Adrenal gland (tissue), 12 donors: ENCODE measurements around the gene PRR12. TPM values are rescaled to one million over a fixed set of nuclear protein-coding genes. Genes with fewer than 3 reads are reported as not detected.

Source experiments
- DNase-seq, 7 donors: peaks; one replicate each; pipeline ENCODE4 v3.0.0-alpha.2; 2019 to 2020
- H3K27ac ChIP-seq, 5 donors: fragments of 200-600 bp; sonication (generic) in 4 of 5; 1 replicate in 3 of 5; 2 replicates in 2 of 5; pipeline versions ENCODE4 v1.5.1 to v1.8.0; 2016 to 2020; ENCODE audit warnings: mild to moderate bottlenecking in 1 of 5
- H3K27me3 ChIP-seq: fragments of 200-600 bp; 2 replicates; pipeline ENCODE4 v1.8.0; 2021
- H3K36me3 ChIP-seq, 2 donors: fragments of 200-600 bp; replicated peaks in 1 of 2; 1 replicate in 1 of 2; 2 replicates in 1 of 2; pipeline versions ENCODE4 v1.5.1 to v1.8.0; 2018 to 2022
- H3K4me1 ChIP-seq, 2 donors: fragments of 200-600 bp; replicated peaks in 1 of 2; 1 replicate in 1 of 2; 2 replicates in 1 of 2; pipeline versions ENCODE4 v1.5.1 to v1.8.0; 2018 to 2021
- H3K4me3 ChIP-seq, 4 donors: fragments of 200-600 bp; sonication (generic) in 3 of 4; one replicate each; pipeline ENCODE4 v1.5.1; 2016 to 2018
- H3K9me3 ChIP-seq, 3 donors: fragments of 200-600 bp; sonication (generic) in 1 of 3; replicated peaks in 1 of 3; 1 replicate in 2 of 3; 2 replicates in 1 of 3; pipeline versions ENCODE4 v1.5.1 to v1.8.0; 2016 to 2021
- CTCF ChIP-seq, 6 experiments: fragments of 450-650 bp in 4 of 6; fragments of 200-600 bp in 2 of 6; sonication (generic) in 1 of 6; IDR thresholded peaks; 1 replicate in 5 of 6; 2 replicates in 1 of 6; pipeline versions ENCODE4 v1.5.1 to v1.8.0; 2016 to 2021; ENCODE audit warnings: antibody characterized with exemption in 6 of 6, mild to moderate bottlenecking in 2 of 6, moderate library complexity in 1 of 6
- POLR2A ChIP-seq, 2 donors: fragments of 450-650 bp; IDR thresholded peaks; one replicate each; pipeline ENCODE4 v1.6.1; 2017; ENCODE audit warnings: antibody characterized with exemption in 2 of 2, mild to moderate bottlenecking in 2 of 2, moderate library complexity in 1 of 2
- WGBS, 4 donors: extraction: QIAGEN DNeasy Blood & Tissue Kit in 2 of 4; methylation state at CpG; one replicate each; pipeline versions ENCODE4 v1.1.5 to v1.1.7; 2013 to 2017; 5-methylcytosine and 5-hydroxymethylcytosine counted together
- intact Hi-C, 2 donors: fragments of 100-400 bp; cut with DNase I; formaldehyde crosslinking; loops; one replicate each; pipeline versions ENCODE4 v1.14.1 to v1.15.0; 2022 to 2023
- polyA plus RNA-seq, 3 donors: library from polyadenylated mRNA; stranded (reverse); fragments of 200-250 nt in 2 of 3; fragments of 350-450 nt in 1 of 3; fragmentation: Illumina TruSeq in 1 of 3; extraction: RNeasy Lipid Tissue Mini Kit (QIAGEN cat#74804) in 1 of 3; gene quantifications; one replicate each; pipeline ENCODE4 v1.2.3, GENCODE V29; 2013 to 2014
- total RNA-seq, 9 donors: library from RNA; depleted of rRNA in 4 of 9; stranded (reverse); fragments of >200 nt in 4 of 9; fragments of 120-200 nt in 1 of 9; fragmentation: NEBNext Ultra II Directional in 1 of 9; extraction: Animal tissue kit (Norgen Biotek cat#: 25700) in 1 of 9; gene quantifications; one replicate each; pipeline versions ENCODE4 v1.1.0 to v1.2.4, GENCODE V29; 2013 to 2023
- donor health status: healthy with polysubstance abuse.
- donor health status: Bipolar disorder and iron deficiency.
- donor health status: DM: yes; HTN: yes; CAD: no.
- donor health status: DM: no; HTN: no; CAD: no.
- donor health status: DM: no; HTN: no; CAD: no.
- donor health status: DM: yes; HTN: yes; CAD: no.

PRR12 gene
- total and polyA plus RNA-seq, 12 donors, result 2.9 to 49.8 (median 16.2) TPM

DNA sequence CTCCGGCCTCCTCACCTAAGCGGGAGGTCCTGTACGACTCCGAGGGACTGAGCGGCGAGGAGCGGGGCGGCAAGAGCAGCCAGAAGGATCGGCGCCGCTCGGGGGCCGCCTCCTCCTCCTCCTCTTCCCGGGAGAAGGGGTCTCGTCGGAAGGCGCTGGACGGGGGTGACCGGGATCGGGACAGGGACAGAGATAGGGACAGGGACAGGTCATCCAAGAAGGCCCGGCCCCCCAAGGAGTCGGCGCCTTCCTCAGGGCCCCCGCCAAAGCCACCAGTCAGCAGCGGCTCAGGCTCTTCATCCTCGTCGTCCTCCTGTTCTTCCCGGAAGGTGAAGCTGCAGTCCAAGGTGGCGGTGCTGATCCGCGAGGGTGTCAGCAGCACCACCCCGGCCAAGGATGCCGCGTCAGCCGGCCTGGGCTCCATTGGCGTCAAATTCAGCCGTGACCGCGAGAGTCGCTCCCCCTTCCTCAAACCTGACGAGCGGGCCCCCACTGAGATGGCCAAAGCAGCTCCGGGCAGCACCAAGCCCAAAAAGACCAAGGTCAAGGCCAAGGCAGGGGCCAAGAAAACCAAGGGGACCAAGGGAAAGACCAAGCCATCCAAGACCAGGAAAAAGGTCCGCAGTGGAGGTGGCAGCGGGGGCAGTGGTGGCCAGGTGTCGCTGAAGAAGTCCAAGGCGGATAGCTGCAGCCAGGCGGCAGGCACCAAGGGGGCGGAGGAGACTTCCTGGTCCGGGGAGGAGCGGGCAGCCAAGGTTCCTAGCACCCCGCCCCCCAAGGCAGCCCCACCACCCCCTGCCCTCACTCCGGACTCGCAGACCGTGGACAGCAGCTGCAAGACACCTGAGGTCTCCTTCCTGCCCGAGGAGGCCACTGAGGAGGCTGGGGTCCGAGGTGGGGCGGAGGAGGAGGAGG lies 61.8 kb downstream of the PRR12 start:
- no peak for DNase-seq
- peaks cover 0 to 81% of the 10 kb centered on the region in 2 donors for H3K36me3 ChIP-seq
- 87 to 94% (median 91%) methylated on average over 31 to 58 of the region's 58 CpGs for WGBS, 4 donors
- no peak overlapping the region for H3K27ac ChIP-seq
- no peaks in the 10 kb centered on the region for H3K9me3 ChIP-seq
- H3K4me3 ChIP-seq, result no peak overlapping the region
- H3K27me3 ChIP-seq, result no peaks in the 10 kb centered on the region
- TF ChIP-seq CTCF (IDR thresholded peaks at IDR 0.05) (no peak), POLR2A (IDR thresholded peaks at IDR 0.05) (no peak)
- intact Hi-C loops, result no loop called here
- peaks cover 0 to 5% of the 10 kb centered on the region in 2 donors for H3K4me1 ChIP-seq

GRCh38 chr19:49653466-49653806 lies 62.5 kb downstream of the PRR12 start:
- no peak overlapping the region for H3K27ac ChIP-seq
- no peaks in the 10 kb centered on the region for H3K9me3 ChIP-seq
- intact Hi-C loops, result no loop called here
- no peaks in the 10 kb centered on the region for H3K27me3 ChIP-seq
- peaks cover 0 to 5% of the 10 kb centered on the region in 2 donors for H3K4me1 ChIP-seq
- DNase-seq, result no peak
- TF ChIP-seq POLR2A (IDR thresholded peaks at IDR 0.05) (no peak), CTCF (IDR thresholded peaks at IDR 0.05) (no peak)
- WGBS, 4 donors, result 83 to 89% (median 86%) methylated on average over 10 to 13 of the region's 13 CpGs
- no peak overlapping the region for H3K4me3 ChIP-seq
- peaks cover 0 to 81% of the 10 kb centered on the region in 2 donors for H3K36me3 ChIP-seq

- Histone ChIP-seq H3K27ac (no peak overlapping the region), H3K36me3 (peaks cover 0 to 81% of the 10 kb centered on the region in 2 donors), H3K9me3 (no peaks in the 10 kb centered on the region), H3K27me3 (no peaks in the 10 kb centered on the region), H3K4me1 (peaks cover 0 to 5% of the 10 kb centered on the region in 2 donors), H3K4me3 (no peak overlapping the region)
- intact Hi-C loops, result no loop called here
- 80 to 88% (median 87%) methylated on average over 10 of the region's 10 CpGs for WGBS, 4 donors
- TF ChIP-seq POLR2A (IDR thresholded peaks at IDR 0.05), result no peak
- TF ChIP-seq CTCF (IDR thresholded peaks at IDR 0.05), result no peak
- no peak for DNase-seq
These were observed 63.6 kb downstream of the PRR12 start for GRCh38 chr19:49654581-49654980.

DNA sequence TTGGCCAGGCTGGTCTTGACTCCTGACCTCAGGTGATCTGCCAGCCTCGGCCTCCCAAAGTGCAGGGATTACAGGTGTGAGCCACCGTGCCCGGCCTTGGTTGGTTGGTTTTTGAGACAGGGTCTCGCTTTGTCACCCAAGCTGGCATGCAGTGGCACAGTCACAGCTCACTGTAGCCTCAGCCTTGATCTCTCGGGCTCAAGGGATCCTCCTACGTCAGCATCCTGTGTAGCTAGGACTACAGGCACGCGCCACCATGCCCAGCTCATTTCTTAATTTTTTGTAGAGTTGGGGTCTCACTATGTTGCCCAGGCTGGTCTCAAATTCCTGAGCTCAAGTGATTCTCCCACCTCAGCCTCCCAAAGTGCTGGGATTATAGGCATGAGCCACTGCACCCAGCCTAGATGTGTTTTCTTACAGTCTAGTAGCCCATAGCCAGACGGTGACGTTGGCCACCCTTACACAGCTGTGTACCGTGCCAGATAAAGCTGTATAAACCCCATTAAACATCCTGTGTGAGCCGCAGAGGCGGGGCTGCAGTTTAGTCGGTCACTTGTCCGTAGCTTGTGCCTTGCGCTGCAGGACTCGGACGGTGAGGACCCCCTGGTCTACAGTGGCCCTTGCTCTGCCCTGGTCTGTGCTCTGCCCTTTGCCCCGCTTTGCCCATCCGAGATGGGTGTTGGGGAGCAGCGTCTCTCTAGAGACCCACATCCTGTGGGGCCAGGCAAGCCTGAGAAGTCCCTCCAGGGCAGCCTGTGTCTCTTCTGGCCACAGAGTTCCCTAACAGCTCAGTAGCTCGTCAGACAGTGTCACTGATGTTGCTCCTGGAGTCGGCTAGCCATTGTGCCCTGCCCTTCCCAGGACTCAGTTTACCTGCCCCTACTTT lies 64.8 kb downstream of the PRR12 start:
- no peak for DNase-seq
- TF ChIP-seq POLR2A (IDR thresholded peaks at IDR 0.05), result no peak
- TF ChIP-seq CTCF (IDR thresholded peaks at IDR 0.05), result no peak
- H3K4me3 ChIP-seq, result no peak overlapping the region
- intact Hi-C loops, result no loop called here
- H3K9me3 ChIP-seq, result no peaks in the 10 kb centered on the region
- H3K4me1 ChIP-seq, result no peaks in the 10 kb centered on the region
- H3K27me3 ChIP-seq, result no peaks in the 10 kb centered on the region
- WGBS, 4 donors, result 86 to 93% (median 89%) methylated on average over 18 to 23 of the region's 23 CpGs
- peaks cover 0 to 85% of the 10 kb centered on the region in 2 donors for H3K36me3 ChIP-seq
- H3K27ac ChIP-seq, result no peak overlapping the region
